IgD-negative memory B cell (primary cell): Measurements from ENCODE around the gene LENEP. TPM values are rescaled to one million over a fixed set of nuclear protein-coding genes. Genes with fewer than 3 reads are reported as not detected.

ENCODE experiments used
- H3K27ac Mint-ChIP-seq, 3 donors: one replicate each; pipeline ENCODE4 v1.8.0; 2020 to 2022; ENCODE audit warnings: mild to moderate bottlenecking in 3 of 3, mixed read lengths in 3 of 3, moderate library complexity in 1 of 3
- H3K27me3 Mint-ChIP-seq: one replicate; pipeline ENCODE4 v1.8.0; 2021; ENCODE audit warnings: mixed read lengths
- H3K36me3 Mint-ChIP-seq: one replicate; pipeline ENCODE4 v1.8.0; 2020; ENCODE audit warnings: mild to moderate bottlenecking, mixed read lengths
- H3K4me1 Mint-ChIP-seq, 3 donors: one replicate each; pipeline ENCODE4 v1.8.0; 2020 to 2022; ENCODE audit warnings: mixed read lengths in 3 of 3, mild to moderate bottlenecking in 1 of 3
- H3K4me3 Mint-ChIP-seq, 4 donors: one replicate each; pipeline ENCODE4 v1.8.0; 2020 to 2022; ENCODE audit warnings: mild to moderate bottlenecking in 4 of 4, mixed read lengths in 4 of 4, moderate library complexity in 3 of 4
- H3K9me3 Mint-ChIP-seq, 3 donors: one replicate each; pipeline ENCODE4 v1.8.0; 2020 to 2021; ENCODE audit warnings: mixed read lengths in 3 of 3, mild to moderate bottlenecking in 1 of 3
- polyA plus RNA-seq: library from polyadenylated mRNA; unstranded; fragments of 300-500 nt; fragmentation: Illumina TruSeq; gene quantifications from one replicate; pipeline ENCODE4 v1.2.3, GENCODE V29; 2021

LENEP gene
- polyA plus RNA-seq, 1 donor from 2014 or later, result not detected

GRCh38 chr1:155023627-155024026, 30.2 kb downstream of the LENEP start:
- Mint-ChIP-seq H3K27ac (no peak overlapping the region), H3K4me3 (no peak overlapping the region), H3K9me3 (no peaks in the 10 kb centered on the region), H3K4me1 (peaks cover 0 to 7% (median 2%) of the 10 kb centered on the region in 3 donors), H3K27me3 (no peaks in the 10 kb centered on the region), H3K36me3 (peaks cover 2% of the 10 kb centered on the region)

- Mint-ChIP-seq H3K27me3 (peaks cover 1% of the 10 kb centered on the region), H3K36me3 (peaks cover 2% of the 10 kb centered on the region), H3K4me1 (peaks cover 0 to 7% (median 2%) of the 10 kb centered on the region in 3 donors), H3K4me3 (no peak overlapping the region), H3K27ac (no peak overlapping the region), H3K9me3 (no peaks in the 10 kb centered on the region)
Measured at GRCh38 chr1:155024315-155024714, 30.9 kb downstream of the LENEP start.

GRCh38 chr1:155026154-155026553, 32.8 kb downstream of the LENEP start:
- peaks cover 1% of the 10 kb centered on the region for H3K27me3 Mint-ChIP-seq
- H3K4me1 Mint-ChIP-seq, result peaks cover 0 to 5% (median 0%) of the 10 kb centered on the region in 3 donors
- no peak overlapping the region for H3K4me3 Mint-ChIP-seq

GRCh38 chr1:155026588-155026987, 33.2 kb downstream of the LENEP start:
- peaks cover 1% of the 10 kb centered on the region for H3K27me3 Mint-ChIP-seq
- no peaks in the 10 kb centered on the region for H3K36me3 Mint-ChIP-seq
- H3K4me1 Mint-ChIP-seq, result peaks cover 0 to 5% (median 0%) of the 10 kb centered on the region in 3 donors
- H3K9me3 Mint-ChIP-seq, result no peaks in the 10 kb centered on the region
- no peak overlapping the region for H3K4me3 Mint-ChIP-seq
- H3K27ac Mint-ChIP-seq, result peak overlapping the region in 1 of 3 donors; percentile 31

More at GRCh38 chr1:155026154-155026553, 32.8 kb downstream of the LENEP start:
- no peaks in the 10 kb centered on the region for H3K36me3 Mint-ChIP-seq
- H3K9me3 Mint-ChIP-seq, result no peaks in the 10 kb centered on the region
- H3K27ac Mint-ChIP-seq, result no peak overlapping the region

- H3K27ac Mint-ChIP-seq, result peak overlapping the region in 1 of 3 donors; percentile 62
- no peak overlapping the region for H3K4me3 Mint-ChIP-seq
- H3K27me3 Mint-ChIP-seq, result peaks cover 1% of the 10 kb centered on the region
- no peaks in the 10 kb centered on the region for H3K9me3 Mint-ChIP-seq
- H3K4me1 Mint-ChIP-seq, result peaks cover 0 to 1% (median 0%) of the 10 kb centered on the region in 3 donors
- no peaks in the 10 kb centered on the region for H3K36me3 Mint-ChIP-seq
Measured at GRCh38 chr1:155029513-155030242, 36.3 kb downstream of the LENEP start.

GRCh38 chr1:155030243-155030795, 36.9 kb downstream of the LENEP start:
- Mint-ChIP-seq H3K36me3 (no peaks in the 10 kb centered on the region), H3K27ac (no peak overlapping the region), H3K9me3 (no peaks in the 10 kb centered on the region), H3K4me3 (no peak overlapping the region), H3K27me3 (peaks cover 1% of the 10 kb centered on the region), H3K4me1 (peaks cover 0 to 1% (median 0%) of the 10 kb centered on the region in 3 donors)

GRCh38 chr1:155030899-155031298, 37.5 kb downstream of the LENEP start:
- Mint-ChIP-seq H3K36me3 (no peaks in the 10 kb centered on the region), H3K27me3 (peaks cover 1% of the 10 kb centered on the region), H3K4me3 (no peak overlapping the region), H3K4me1 (peaks cover 0 to 1% (median 0%) of the 10 kb centered on the region in 3 donors), H3K27ac (no peak overlapping the region), H3K9me3 (no peaks in the 10 kb centered on the region)

GRCh38 chr1:155032886-155033285, 39.5 kb downstream of the LENEP start:
- Mint-ChIP-seq H3K4me1 (peaks cover 0 to 1% (median 0%) of the 10 kb centered on the region in 3 donors), H3K4me3 (no peak overlapping the region), H3K9me3 (no peaks in the 10 kb centered on the region), H3K36me3 (no peaks in the 10 kb centered on the region), H3K27ac (no peak overlapping the region), H3K27me3 (peaks cover 5% of the 10 kb centered on the region)

GRCh38 chr1:155033524-155033923, 40.1 kb downstream of the LENEP start, which contains the start of the genes DCST1 and DCST2:
TSS of gene DCST1 (plus strand) at chr1:155033824. CDS start at chr1:155034037, 213 bp downstream.
TSS of gene DCST2 (minus strand) at chr1:155033781. CDS start at chr1:155033701, 80 bp downstream.
- Mint-ChIP-seq H3K27me3 (peaks cover 10% of the 10 kb centered on the region), H3K9me3 (no peaks in the 10 kb centered on the region), H3K4me3 (no peak within 1 kb of the TSS), H3K36me3 (peaks cover 2% of the 10 kb centered on the region), H3K4me1 (peaks cover 0 to 2% (median 0%) of the 10 kb centered on the region in 3 donors), H3K27ac (peak within 1 kb of the TSS in 1 of 3 donors; percentile 39)

- peaks cover 10% of the 10 kb centered on the region for H3K27me3 Mint-ChIP-seq
- peaks cover 2% of the 10 kb centered on the region for H3K36me3 Mint-ChIP-seq
- peak overlapping the region in 1 of 3 donors; percentile 39 for H3K27ac Mint-ChIP-seq
- H3K4me1 Mint-ChIP-seq, result peaks cover 0 to 2% (median 0%) of the 10 kb centered on the region in 3 donors
- H3K9me3 Mint-ChIP-seq, result no peaks in the 10 kb centered on the region
- H3K4me3 Mint-ChIP-seq, result no peak overlapping the region
Measured at GRCh38 chr1:155034318-155035208, 41.2 kb downstream of the LENEP start.

- Mint-ChIP-seq H3K4me1 (peaks cover 0 to 1% (median 0%) of the 10 kb centered on the region in 3 donors), H3K9me3 (no peaks in the 10 kb centered on the region), H3K4me3 (no peak overlapping the region), H3K27me3 (peaks cover 12% of the 10 kb centered on the region), H3K27ac (no peak overlapping the region), H3K36me3 (peaks cover 2% of the 10 kb centered on the region)
Measured at GRCh38 chr1:155035936-155036335, 42.5 kb downstream of the LENEP start.

GRCh38 chr1:155037043-155037442, 43.7 kb downstream of the LENEP start:
- Mint-ChIP-seq H3K27me3 (peaks cover 12% of the 10 kb centered on the region), H3K4me1 (peaks cover 0 to 1% (median 0%) of the 10 kb centered on the region in 3 donors), H3K36me3 (peaks cover 2% of the 10 kb centered on the region), H3K9me3 (no peaks in the 10 kb centered on the region), H3K27ac (no peak overlapping the region), H3K4me3 (no peak overlapping the region)

- no peak overlapping the region for H3K27ac Mint-ChIP-seq
- H3K27me3 Mint-ChIP-seq, result peaks cover 13% of the 10 kb centered on the region
- H3K36me3 Mint-ChIP-seq, result peaks cover 2% of the 10 kb centered on the region
- H3K4me3 Mint-ChIP-seq, result no peak overlapping the region
- no peaks in the 10 kb centered on the region for H3K9me3 Mint-ChIP-seq
- peaks cover 0 to 1% (median 0%) of the 10 kb centered on the region in 3 donors for H3K4me1 Mint-ChIP-seq
Measured at GRCh38 chr1:155037851-155038441, 44.6 kb downstream of the LENEP start.

- Mint-ChIP-seq H3K36me3 (peaks cover 4% of the 10 kb centered on the region), H3K4me3 (no peak overlapping the region)
Measured at GRCh38 chr1:155038602-155039307, 45.4 kb downstream of the LENEP start.

More at GRCh38 chr1:155038602-155039307, 45.4 kb downstream of the LENEP start:
- Mint-ChIP-seq H3K9me3 (no peaks in the 10 kb centered on the region), H3K27ac (no peak overlapping the region), H3K27me3 (peaks cover 13% of the 10 kb centered on the region), H3K4me1 (peaks cover 0 to 1% (median 0%) of the 10 kb centered on the region in 3 donors)
